Liver (tissue), 9 donors: ENCODE data around the gene PRMT7. TPM values are rescaled to one million over a fixed set of nuclear protein-coding genes. Genes with fewer than 3 reads are reported as not detected.

Experiments
- DNase-seq: peaks from one replicate; pipeline ENCODE4 v3.0.0-alpha.2; 2017; ENCODE audit warnings: low spot score
- H3K27ac ChIP-seq, 2 donors: one replicate each; pipeline ENCODE4 v1.7.0; 2013; ENCODE audit warnings: inconsistent platforms in 2 of 2, low read length in 2 of 2, control low read depth in 1 of 2, low read depth in 1 of 2, mild to moderate bottlenecking in 1 of 2
- H3K27me3 ChIP-seq, 4 donors: one replicate each; pipeline versions ENCODE4 v1.6.1 to v1.7.0; 2013; ENCODE audit warnings: low read length in 3 of 4, inconsistent platforms in 1 of 4, mild to moderate bottlenecking in 1 of 4, moderate library complexity in 1 of 4; ENCODE audit not compliant: control insufficient read depth in 4 of 4, insufficient read depth in 4 of 4
- H3K36me3 ChIP-seq, 4 donors: one replicate each; pipeline versions ENCODE4 v1.6.1 to v1.7.0; 2013; ENCODE audit warnings: low read length in 3 of 4, mild to moderate bottlenecking in 3 of 4, low read depth in 1 of 4, moderate library complexity in 1 of 4; ENCODE audit not compliant: control insufficient read depth in 4 of 4, insufficient read depth in 3 of 4
- H3K4me1 ChIP-seq, 4 donors: one replicate each; pipeline versions ENCODE4 v1.6.1 to v1.7.0; 2013; ENCODE audit warnings: low read length in 3 of 4, mild to moderate bottlenecking in 3 of 4, moderate library complexity in 1 of 4; ENCODE audit not compliant: control insufficient read depth in 4 of 4, insufficient read depth in 4 of 4
- H3K4me3 ChIP-seq, 3 donors: one replicate each; pipeline versions ENCODE4 v1.6.1 to v1.7.0; 2013; ENCODE audit warnings: low read length in 3 of 3, control low read depth in 1 of 3, low read depth in 1 of 3, mild to moderate bottlenecking in 1 of 3
- H3K9ac ChIP-seq, 2 donors: one replicate each; pipeline ENCODE4 v1.7.0; 2013; ENCODE audit warnings: low read length in 2 of 2, mild to moderate bottlenecking in 2 of 2, moderate library complexity in 2 of 2, control low read depth in 1 of 2, low read depth in 1 of 2
- H3K9me3 ChIP-seq, 4 donors: one replicate each; pipeline versions ENCODE4 v1.6.1 to v1.7.0; 2013; ENCODE audit warnings: low read length in 3 of 4; ENCODE audit not compliant: control insufficient read depth in 4 of 4
- ATF3 ChIP-seq: IDR thresholded peaks from 2 replicates; pipeline ENCODE4 v1.6.1; 2016; ENCODE audit warnings: antibody characterized with exemption
- EGR1 ChIP-seq, 2 donors: IDR thresholded peaks; 2 replicates each; pipeline ENCODE4 v1.6.1; 2016 to 2018; ENCODE audit warnings: antibody characterized with exemption in 2 of 2, low read depth in 2 of 2
- FOXA1 ChIP-seq: IDR thresholded peaks from 2 replicates; pipeline ENCODE4 v1.6.1; 2016; ENCODE audit warnings: antibody characterized with exemption
- FOXA2 ChIP-seq: IDR thresholded peaks from 2 replicates; pipeline ENCODE4 v1.6.1; 2016; ENCODE audit warnings: antibody characterized with exemption
- GABPA ChIP-seq, 2 donors: IDR thresholded peaks in 1 of 2; conservative IDR thresholded peaks in 1 of 2; 2 replicates each; pipeline ENCODE4 v1.6.1; 2016; ENCODE audit warnings: antibody characterized with exemption in 2 of 2, mild to moderate bottlenecking in 1 of 2, moderate library complexity in 1 of 2
- HNF4A ChIP-seq, 2 donors: conservative IDR thresholded peaks; 2 replicates each; pipeline ENCODE4 v1.6.1; 2016; ENCODE audit warnings: antibody characterized with exemption in 2 of 2, mild to moderate bottlenecking in 2 of 2
- HNF4G ChIP-seq: IDR thresholded peaks from 2 replicates; pipeline ENCODE4 v1.6.1; 2016; ENCODE audit warnings: antibody characterized with exemption
- JUND ChIP-seq, 2 donors: IDR thresholded peaks; 2 replicates each; pipeline ENCODE4 v1.6.1; 2016; ENCODE audit warnings: antibody characterized with exemption in 2 of 2
- RAD21 ChIP-seq, 2 donors: IDR thresholded peaks; 2 replicates each; pipeline ENCODE4 v1.6.1; 2016; ENCODE audit warnings: antibody characterized with exemption in 2 of 2, mild to moderate bottlenecking in 2 of 2
- RXRA ChIP-seq, 2 donors: IDR thresholded peaks; 2 replicates each; pipeline ENCODE4 v1.6.1; 2017 to 2018; ENCODE audit warnings: antibody characterized with exemption in 2 of 2, mild to moderate bottlenecking in 1 of 2
- SP1 ChIP-seq: IDR thresholded peaks from 2 replicates; pipeline ENCODE4 v1.6.1; 2018; ENCODE audit warnings: antibody characterized with exemption, mild to moderate bottlenecking
- YY1 ChIP-seq: IDR thresholded peaks from 2 replicates; pipeline ENCODE4 v1.6.1; 2016; ENCODE audit warnings: antibody characterized with exemption, mild to moderate bottlenecking
- WGBS: extraction: QIAGEN DNeasy Blood & Tissue Kit; methylation state at CpG from one replicate; pipeline ENCODE4 v1.1.7; 2013; 5-methylcytosine and 5-hydroxymethylcytosine counted together
- polyA plus RNA-seq, 2 donors: library from polyadenylated mRNA; stranded (reverse) in 1 of 2; unstranded in 1 of 2; fragments of 200-250 nt in 1 of 2; fragments of >200 nt in 1 of 2; fragmentation: Nextera tagmentation in 1 of 2; extraction: Ambion mirVana in 1 of 2; gene quantifications; one replicate each; pipeline versions ENCODE4 v1.2.1 to v1.2.3, GENCODE V29; 2013 to 2015
- total RNA-seq, 2 donors: library from RNA; depleted of rRNA; stranded (reverse); fragments of >200 nt; gene quantifications; one replicate each; pipeline ENCODE4 v1.2.3, GENCODE V29; 2014
- TF ChIP-seq, protein P1 (sequence below): fragments of 150-350 bp; IDR thresholded peaks from 2 replicates; pipeline ENCODE4 v1.5.1; 2017; ENCODE audit warnings: improper control_type of control experiment, low read depth, low read length; ENCODE audit not compliant: missing input control
- TF ChIP-seq, protein P2 (sequence below): IDR thresholded peaks from 2 replicates; pipeline ENCODE4 v1.6.1; 2016; ENCODE audit warnings: antibody characterized with exemption
- TF ChIP-seq, protein P3 (sequence below): IDR thresholded peaks from 2 replicates; pipeline ENCODE4 v1.6.1; 2016; ENCODE audit warnings: antibody characterized with exemption, mild to moderate bottlenecking
- TF ChIP-seq, protein P4 (sequence below): IDR thresholded peaks from 2 replicates; pipeline ENCODE4 v1.6.1; 2016; ENCODE audit warnings: antibody characterized with exemption
- donor health status: healthy.
- donor health status: healthy.
- donor health status: healthy.
- donor health status: healthy.
- donor health status: healthy.

The PRMT7 gene
- total and polyA plus RNA-seq, 4 donors: 10.7 to 31.5 (median 17.5) TPM

- TF ChIP-seq, protein P1, sequence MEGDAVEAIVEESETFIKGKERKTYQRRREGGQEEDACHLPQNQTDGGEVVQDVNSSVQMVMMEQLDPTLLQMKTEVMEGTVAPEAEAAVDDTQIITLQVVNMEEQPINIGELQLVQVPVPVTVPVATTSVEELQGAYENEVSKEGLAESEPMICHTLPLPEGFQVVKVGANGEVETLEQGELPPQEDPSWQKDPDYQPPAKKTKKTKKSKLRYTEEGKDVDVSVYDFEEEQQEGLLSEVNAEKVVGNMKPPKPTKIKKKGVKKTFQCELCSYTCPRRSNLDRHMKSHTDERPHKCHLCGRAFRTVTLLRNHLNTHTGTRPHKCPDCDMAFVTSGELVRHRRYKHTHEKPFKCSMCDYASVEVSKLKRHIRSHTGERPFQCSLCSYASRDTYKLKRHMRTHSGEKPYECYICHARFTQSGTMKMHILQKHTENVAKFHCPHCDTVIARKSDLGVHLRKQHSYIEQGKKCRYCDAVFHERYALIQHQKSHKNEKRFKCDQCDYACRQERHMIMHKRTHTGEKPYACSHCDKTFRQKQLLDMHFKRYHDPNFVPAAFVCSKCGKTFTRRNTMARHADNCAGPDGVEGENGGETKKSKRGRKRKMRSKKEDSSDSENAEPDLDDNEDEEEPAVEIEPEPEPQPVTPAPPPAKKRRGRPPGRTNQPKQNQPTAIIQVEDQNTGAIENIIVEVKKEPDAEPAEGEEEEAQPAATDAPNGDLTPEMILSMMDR: no peak
- TF ChIP-seq HNF4G: no peak
- no peak for TF ChIP-seq GABPA (IDR thresholded peaks at IDR 0.05 in 1 of 2, conservative IDR thresholded peaks at IDR 0.05 in 1 of 2)
- no peak for TF ChIP-seq HNF4A (conservative IDR thresholded peaks at IDR 0.05)
- TF ChIP-seq ATF3: no peak
These were observed 47.1 kb downstream of the PRMT7 start (continued) for GRCh38 chr16:68357923-68358322.

- Histone ChIP-seq H3K9me3 (no peaks in the 10 kb centered on the region), H3K4me1 (no peaks in the 10 kb centered on the region), H3K9ac (no peak overlapping the region), H3K4me3 (no peak overlapping the region), H3K36me3 (peaks cover 9 to 36% (median 15%) of the 10 kb centered on the region in 4 donors), H3K27me3 (no peaks in the 10 kb centered on the region), H3K27ac (no peak overlapping the region)
- DNase-seq: no peak
- 93% methylated on average over 13 of the region's 13 CpGs for WGBS
- TF ChIP-seq, protein P1: no peak
- TF ChIP-seq GABPA (IDR thresholded peaks at IDR 0.05 in 1 of 2, conservative IDR thresholded peaks at IDR 0.05 in 1 of 2): no peak
- no peak for TF ChIP-seq FOXA1
- TF ChIP-seq, protein P2, sequence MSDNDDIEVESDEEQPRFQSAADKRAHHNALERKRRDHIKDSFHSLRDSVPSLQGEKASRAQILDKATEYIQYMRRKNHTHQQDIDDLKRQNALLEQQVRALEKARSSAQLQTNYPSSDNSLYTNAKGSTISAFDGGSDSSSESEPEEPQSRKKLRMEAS: no peak
- TF ChIP-seq RXRA (IDR thresholded peaks at IDR 0.05): no peak
- no peak for TF ChIP-seq YY1
- no peak for TF ChIP-seq FOXA2
- no peak for TF ChIP-seq HNF4A (conservative IDR thresholded peaks at IDR 0.05)
- TF ChIP-seq SP1: no peak
- TF ChIP-seq, protein P3, sequence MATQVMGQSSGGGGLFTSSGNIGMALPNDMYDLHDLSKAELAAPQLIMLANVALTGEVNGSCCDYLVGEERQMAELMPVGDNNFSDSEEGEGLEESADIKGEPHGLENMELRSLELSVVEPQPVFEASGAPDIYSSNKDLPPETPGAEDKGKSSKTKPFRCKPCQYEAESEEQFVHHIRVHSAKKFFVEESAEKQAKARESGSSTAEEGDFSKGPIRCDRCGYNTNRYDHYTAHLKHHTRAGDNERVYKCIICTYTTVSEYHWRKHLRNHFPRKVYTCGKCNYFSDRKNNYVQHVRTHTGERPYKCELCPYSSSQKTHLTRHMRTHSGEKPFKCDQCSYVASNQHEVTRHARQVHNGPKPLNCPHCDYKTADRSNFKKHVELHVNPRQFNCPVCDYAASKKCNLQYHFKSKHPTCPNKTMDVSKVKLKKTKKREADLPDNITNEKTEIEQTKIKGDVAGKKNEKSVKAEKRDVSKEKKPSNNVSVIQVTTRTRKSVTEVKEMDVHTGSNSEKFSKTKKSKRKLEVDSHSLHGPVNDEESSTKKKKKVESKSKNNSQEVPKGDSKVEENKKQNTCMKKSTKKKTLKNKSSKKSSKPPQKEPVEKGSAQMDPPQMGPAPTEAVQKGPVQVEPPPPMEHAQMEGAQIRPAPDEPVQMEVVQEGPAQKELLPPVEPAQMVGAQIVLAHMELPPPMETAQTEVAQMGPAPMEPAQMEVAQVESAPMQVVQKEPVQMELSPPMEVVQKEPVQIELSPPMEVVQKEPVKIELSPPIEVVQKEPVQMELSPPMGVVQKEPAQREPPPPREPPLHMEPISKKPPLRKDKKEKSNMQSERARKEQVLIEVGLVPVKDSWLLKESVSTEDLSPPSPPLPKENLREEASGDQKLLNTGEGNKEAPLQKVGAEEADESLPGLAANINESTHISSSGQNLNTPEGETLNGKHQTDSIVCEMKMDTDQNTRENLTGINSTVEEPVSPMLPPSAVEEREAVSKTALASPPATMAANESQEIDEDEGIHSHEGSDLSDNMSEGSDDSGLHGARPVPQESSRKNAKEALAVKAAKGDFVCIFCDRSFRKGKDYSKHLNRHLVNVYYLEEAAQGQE: no peak
- no peak for TF ChIP-seq EGR1 (IDR thresholded peaks at IDR 0.05; ENCODE audit: low read depth in 2 of 2)
- TF ChIP-seq RAD21 (IDR thresholded peaks at IDR 0.05): no peak
- TF ChIP-seq, protein P4, sequence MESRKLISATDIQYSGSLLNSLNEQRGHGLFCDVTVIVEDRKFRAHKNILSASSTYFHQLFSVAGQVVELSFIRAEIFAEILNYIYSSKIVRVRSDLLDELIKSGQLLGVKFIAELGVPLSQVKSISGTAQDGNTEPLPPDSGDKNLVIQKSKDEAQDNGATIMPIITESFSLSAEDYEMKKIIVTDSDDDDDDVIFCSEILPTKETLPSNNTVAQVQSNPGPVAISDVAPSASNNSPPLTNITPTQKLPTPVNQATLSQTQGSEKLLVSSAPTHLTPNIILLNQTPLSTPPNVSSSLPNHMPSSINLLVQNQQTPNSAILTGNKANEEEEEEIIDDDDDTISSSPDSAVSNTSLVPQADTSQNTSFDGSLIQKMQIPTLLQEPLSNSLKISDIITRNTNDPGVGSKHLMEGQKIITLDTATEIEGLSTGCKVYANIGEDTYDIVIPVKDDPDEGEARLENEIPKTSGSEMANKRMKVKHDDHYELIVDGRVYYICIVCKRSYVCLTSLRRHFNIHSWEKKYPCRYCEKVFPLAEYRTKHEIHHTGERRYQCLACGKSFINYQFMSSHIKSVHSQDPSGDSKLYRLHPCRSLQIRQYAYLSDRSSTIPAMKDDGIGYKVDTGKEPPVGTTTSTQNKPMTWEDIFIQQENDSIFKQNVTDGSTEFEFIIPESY: no peak
- no peak for TF ChIP-seq JUND (IDR thresholded peaks at IDR 0.05)
These were observed 48.1 kb downstream of the PRMT7 start for GRCh38 chr16:68358951-68359350.
